Measurements from ENCODE around the gene PQBP1.

PQBP1 gene

DNA sequence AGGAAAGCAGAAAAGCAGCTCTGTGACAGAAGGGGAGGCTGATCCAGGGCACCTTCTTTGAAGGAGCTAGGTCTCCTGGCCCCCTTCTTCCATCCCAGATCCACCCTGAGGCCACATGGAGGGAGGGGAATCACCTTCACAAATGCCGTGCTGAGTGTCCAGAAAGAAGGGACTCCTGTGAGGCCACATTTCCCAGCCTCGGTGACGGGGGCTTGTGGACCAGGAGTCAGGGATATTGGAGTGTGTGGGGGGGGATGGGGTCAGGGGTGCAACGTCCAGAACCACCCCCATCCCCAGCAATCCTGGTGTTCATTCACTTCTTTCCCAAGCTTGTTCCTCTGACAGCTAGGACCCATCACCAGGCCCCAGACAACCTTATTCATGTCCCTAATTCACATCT is 4.8 kb upstream of the PQBP1 start:
- no peak overlapping the region for H3K27ac Mint-ChIP-seq
- H3K4me3 Mint-ChIP-seq, result no peak overlapping the region
- H3K36me3 Mint-ChIP-seq (ENCODE audit: low read depth), result peaks cover 5% of the 10 kb centered on the region
- no peaks in the 10 kb centered on the region for H3K27me3 Mint-ChIP-seq
- H3K9me3 Mint-ChIP-seq, result no peaks in the 10 kb centered on the region
- H3K4me1 Mint-ChIP-seq (ENCODE audit: low read depth), result peaks cover 28% of the 10 kb centered on the region

DNA sequence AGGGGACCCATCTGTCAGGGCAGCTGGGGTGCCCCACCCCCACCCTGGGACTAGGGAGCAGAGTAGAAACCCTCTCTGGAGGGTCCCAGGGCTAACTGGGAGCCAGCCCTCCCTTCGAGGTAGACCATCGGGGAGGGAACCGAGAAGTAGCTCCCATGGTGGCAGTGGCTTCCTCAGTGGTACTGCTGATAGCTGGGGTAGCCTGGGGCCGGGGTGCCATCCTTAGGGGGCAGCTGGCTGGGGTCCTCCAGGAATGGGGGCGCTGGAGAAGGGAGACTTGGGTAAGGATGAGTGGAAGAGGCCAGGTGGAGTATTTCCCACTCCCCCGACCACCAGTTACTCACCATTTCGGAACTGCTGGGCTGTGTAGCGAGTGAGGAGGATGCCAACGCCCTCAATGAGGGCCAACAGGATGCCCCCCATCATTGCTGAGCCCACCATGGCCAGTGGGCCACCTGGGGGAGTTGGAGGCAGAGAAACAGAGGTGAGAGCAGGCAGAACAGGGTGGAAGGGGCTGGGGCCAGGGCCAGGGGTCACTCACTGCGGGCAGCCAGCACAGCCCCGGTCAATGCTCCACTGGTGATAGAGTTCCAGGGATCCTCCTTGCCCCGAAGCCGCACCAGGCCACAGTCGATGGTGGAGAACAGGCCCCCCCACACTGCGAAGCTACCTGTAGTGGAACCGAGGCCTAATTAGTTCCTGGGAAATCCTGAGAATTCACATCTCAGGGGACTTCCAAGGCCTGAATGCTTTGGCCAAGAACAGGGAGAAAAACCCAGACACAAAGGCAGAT is 4.0 kb upstream of the PQBP1 start:
- Mint-ChIP-seq H3K36me3 (ENCODE audit: low read depth) (peaks cover 5% of the 10 kb centered on the region), H3K4me3 (no peak overlapping the region), H3K27ac (no peak overlapping the region), H3K4me1 (ENCODE audit: low read depth) (peaks cover 35% of the 10 kb centered on the region), H3K9me3 (no peaks in the 10 kb centered on the region), H3K27me3 (no peaks in the 10 kb centered on the region)

DNA sequence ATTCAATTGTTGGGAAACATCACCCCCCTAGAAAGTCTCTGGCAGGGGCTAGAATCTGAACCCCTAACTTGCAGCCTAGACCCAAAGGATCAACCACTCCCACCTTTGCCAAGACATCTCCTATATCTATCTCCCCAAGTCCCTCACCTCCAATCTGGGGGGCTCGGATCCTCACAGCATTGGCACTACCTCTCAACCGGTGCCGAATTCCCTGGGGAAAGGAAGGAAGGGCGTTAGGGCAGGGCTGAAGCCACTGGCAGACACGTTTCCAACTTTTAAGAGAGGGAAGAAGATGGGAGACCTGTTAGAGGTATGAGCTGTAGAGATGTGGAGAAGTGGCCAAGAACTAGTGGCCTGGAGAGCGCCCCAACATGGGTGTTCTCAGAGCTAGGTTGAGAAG is 2.8 kb upstream of the PQBP1 start:
- Mint-ChIP-seq H3K9me3 (no peaks in the 10 kb centered on the region), H3K27ac (no peak overlapping the region)

DNA sequence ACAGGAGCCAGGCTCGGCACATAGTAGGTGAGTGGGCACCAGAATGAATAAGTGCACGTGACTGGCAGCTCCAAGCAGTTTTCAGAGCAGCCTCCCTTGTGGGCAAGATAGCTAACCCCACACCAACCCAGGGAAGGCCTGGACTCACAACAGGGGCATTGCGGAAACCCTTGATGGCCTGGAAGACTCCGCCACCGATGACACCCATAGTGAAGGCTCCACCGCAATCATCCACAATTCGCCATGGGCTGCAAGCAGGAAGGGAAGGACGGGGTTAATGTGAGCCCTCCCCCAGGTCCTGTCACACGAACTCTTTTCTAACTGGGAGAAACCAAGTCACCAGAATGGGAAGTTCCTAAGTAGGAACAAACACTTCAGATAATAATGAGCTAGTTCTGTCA is 1.1 kb upstream of the PQBP1 start:
- Mint-ChIP-seq H3K36me3 (ENCODE audit: low read depth) (peaks cover 10% of the 10 kb centered on the region), H3K4me3 (peak overlapping the region; percentile 96), H3K27me3 (no peaks in the 10 kb centered on the region), H3K4me1 (ENCODE audit: low read depth) (peaks cover 25% of the 10 kb centered on the region), H3K9me3 (no peaks in the 10 kb centered on the region), H3K27ac (peak overlapping the region; percentile 96)

More for the DNA sequence above, 2.8 kb upstream of the PQBP1 start:
- Mint-ChIP-seq H3K4me3 (no peak overlapping the region), H3K27me3 (no peaks in the 10 kb centered on the region), H3K36me3 (ENCODE audit: low read depth) (peaks cover 5% of the 10 kb centered on the region), H3K4me1 (ENCODE audit: low read depth) (peaks cover 35% of the 10 kb centered on the region)

DNA sequence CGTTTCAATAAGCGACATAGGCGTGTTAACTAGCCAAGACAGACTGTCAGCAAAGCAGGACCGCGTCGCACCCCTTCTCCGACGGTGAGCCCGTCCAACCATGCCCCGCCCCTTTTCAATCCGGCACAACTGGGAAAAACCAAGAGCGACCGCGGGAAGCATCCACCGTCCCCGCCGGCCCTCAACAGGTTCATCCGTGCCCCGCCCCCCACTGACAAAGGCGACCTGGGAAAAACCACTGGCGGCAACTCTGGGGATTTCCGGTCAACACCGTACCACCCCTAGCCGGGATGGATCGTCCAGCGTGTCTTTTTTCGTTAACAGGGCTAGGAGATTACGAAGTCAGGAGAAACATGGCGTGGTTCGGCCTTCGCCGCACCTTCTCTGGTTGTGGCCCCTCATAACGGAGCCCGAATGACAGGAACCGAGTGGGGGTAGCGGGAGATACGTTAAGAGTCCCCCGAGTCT is 539 bp upstream of the PQBP1 start:
- H3K9me3 Mint-ChIP-seq, result no peaks in the 10 kb centered on the region
- no peaks in the 10 kb centered on the region for H3K27me3 Mint-ChIP-seq
- peaks cover 15% of the 10 kb centered on the region for H3K36me3 Mint-ChIP-seq (ENCODE audit: low read depth)
- peak overlapping the region; percentile 96 for H3K27ac Mint-ChIP-seq
- H3K4me1 Mint-ChIP-seq (ENCODE audit: low read depth), result peaks cover 25% of the 10 kb centered on the region
- peak overlapping the region; percentile 96 for H3K4me3 Mint-ChIP-seq

DNA sequence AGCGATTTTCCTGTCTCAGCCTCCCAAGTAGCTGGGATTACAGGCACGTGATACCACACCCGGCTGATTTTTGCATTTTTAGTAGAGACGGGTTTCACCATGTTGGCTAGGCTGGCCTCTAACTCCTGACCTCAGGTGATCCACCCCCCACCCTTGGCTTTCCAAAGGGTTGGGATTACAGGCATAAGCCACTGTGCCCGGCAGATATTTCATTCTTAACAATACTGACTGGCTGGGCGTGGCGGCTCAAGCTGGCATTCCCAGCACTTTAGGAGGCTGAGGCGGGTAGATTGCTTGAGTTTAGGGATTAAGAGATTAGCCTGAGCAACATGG is 1.3 kb downstream of the PQBP1 start:
- Mint-ChIP-seq H3K27me3 (no peaks in the 10 kb centered on the region), H3K4me3 (peak overlapping the region; percentile 96), H3K27ac (peak overlapping the region; percentile 16), H3K9me3 (no peaks in the 10 kb centered on the region), H3K36me3 (ENCODE audit: low read depth) (peaks cover 16% of the 10 kb centered on the region), H3K4me1 (ENCODE audit: low read depth) (peaks cover 25% of the 10 kb centered on the region)

DNA sequence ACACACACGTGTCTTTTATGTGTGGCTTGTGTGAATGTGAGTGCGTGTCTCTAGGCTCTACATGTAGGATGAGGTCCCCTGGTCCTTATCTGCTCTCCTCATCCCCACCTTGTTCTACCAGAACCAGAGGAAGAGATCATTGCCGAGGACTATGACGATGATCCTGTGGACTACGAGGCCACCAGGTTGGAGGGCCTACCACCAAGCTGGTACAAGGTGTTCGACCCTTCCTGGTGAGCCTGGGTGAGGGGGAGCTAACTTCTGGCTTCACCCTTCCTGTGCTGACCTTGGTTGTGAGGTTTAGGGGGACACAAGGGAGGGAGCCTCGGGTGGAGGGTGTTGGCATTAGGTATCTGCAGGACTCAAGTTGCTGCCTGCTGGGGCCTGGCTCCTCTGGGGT is 3.3 kb downstream of the PQBP1 start:
- Mint-ChIP-seq H3K9me3 (no peaks in the 10 kb centered on the region), H3K27me3 (no peaks in the 10 kb centered on the region), H3K4me3 (no peak overlapping the region), H3K27ac (no peak overlapping the region), H3K36me3 (ENCODE audit: low read depth) (peaks cover 15% of the 10 kb centered on the region), H3K4me1 (ENCODE audit: low read depth) (peaks cover 19% of the 10 kb centered on the region)

DNA sequence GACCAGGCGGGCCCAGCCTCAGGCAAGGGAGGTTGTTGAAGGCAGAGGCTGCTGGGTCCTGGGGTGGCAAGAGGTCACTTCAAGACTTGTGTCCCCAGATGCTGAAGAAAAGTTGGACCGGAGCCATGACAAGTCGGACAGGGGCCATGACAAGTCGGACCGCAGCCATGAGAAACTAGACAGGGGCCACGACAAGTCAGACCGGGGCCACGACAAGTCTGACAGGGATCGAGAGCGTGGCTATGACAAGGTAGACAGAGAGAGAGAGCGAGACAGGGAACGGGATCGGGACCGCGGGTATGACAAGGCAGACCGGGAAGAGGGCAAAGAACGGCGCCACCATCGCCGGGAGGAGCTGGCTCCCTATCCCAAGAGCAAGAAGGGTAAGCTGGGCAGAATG is 4.4 kb downstream of the PQBP1 start:
- peaks cover 15% of the 10 kb centered on the region for H3K36me3 Mint-ChIP-seq (ENCODE audit: low read depth)
- H3K4me3 Mint-ChIP-seq, result no peak overlapping the region
- no peak overlapping the region for H3K27ac Mint-ChIP-seq
- no peaks in the 10 kb centered on the region for H3K27me3 Mint-ChIP-seq
- no peaks in the 10 kb centered on the region for H3K9me3 Mint-ChIP-seq
- peaks cover 10% of the 10 kb centered on the region for H3K4me1 Mint-ChIP-seq (ENCODE audit: low read depth)

DNA sequence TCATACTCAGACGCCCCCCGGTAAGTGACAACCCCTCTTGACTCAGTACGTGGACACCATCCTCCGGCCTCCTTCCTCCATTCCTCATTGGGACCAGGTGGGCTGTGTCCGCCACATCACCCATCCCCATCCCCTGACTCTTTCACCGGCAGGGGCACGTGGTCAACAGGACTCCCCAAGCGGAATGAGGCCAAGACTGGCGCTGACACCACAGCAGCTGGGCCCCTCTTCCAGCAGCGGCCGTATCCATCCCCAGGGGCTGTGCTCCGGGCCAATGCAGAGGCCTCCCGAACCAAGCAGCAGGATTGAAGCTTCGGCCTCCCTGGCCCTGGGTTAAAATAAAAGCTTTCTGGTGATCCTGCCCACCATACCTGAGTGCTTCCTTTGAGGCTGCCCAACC is 5.0 kb downstream of the PQBP1 start:
- Mint-ChIP-seq H3K4me3 (no peak overlapping the region), H3K9me3 (no peaks in the 10 kb centered on the region), H3K4me1 (ENCODE audit: low read depth) (peaks cover 8% of the 10 kb centered on the region), H3K27ac (no peak overlapping the region), H3K36me3 (ENCODE audit: low read depth) (peaks cover 15% of the 10 kb centered on the region), H3K27me3 (no peaks in the 10 kb centered on the region)

DNA sequence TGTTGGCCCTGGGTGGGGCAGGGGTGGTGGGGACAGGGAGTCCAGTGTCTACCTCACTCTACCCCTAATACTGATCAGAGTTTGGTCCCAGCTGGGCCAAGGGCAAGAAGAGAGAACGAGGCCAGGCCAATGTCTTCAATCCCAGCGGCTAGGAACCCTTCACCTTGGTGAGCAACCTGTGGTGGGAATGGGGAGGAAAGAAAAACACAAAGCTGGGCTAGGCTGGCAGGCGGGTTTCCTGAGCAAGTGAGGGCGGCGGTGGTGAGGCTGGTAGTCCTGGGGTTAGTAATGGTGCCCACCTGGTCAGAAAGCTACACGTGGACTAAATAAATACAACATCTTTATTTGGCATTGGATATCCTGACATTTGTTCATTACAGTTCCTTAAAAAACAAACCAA is 5.6 kb downstream of the PQBP1 start:
- H3K9me3 Mint-ChIP-seq, result no peaks in the 10 kb centered on the region
- H3K27me3 Mint-ChIP-seq, result no peaks in the 10 kb centered on the region
- H3K4me1 Mint-ChIP-seq (ENCODE audit: low read depth), result peaks cover 3% of the 10 kb centered on the region
- peak overlapping the region; percentile 49 for H3K27ac Mint-ChIP-seq
- H3K36me3 Mint-ChIP-seq (ENCODE audit: low read depth), result peaks cover 15% of the 10 kb centered on the region
- no peak overlapping the region for H3K4me3 Mint-ChIP-seq

DNA sequence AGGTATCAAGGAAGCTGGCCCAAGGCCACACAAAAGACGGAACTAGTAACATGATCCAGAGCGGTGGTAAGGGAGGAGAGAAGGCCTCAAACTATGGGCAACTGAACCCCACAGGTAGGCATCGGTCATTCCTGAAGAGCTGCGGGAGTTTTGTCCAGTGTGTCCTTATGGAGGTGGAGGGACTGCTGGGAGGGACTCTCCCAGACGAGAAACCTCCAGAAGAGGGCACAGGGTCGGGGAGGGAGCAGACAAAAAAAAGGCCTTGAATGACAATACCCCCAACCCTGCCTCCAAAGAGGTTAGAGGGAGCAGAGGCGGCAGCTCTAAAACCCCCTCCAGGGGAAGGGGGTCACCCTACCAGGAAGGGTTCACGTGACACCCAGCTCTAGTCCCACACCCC is 6.5 kb downstream of the PQBP1 start:
- Mint-ChIP-seq H3K36me3 (ENCODE audit: low read depth) (peaks cover 15% of the 10 kb centered on the region), H3K4me1 (ENCODE audit: low read depth) (no peaks in the 10 kb centered on the region), H3K4me3 (no peak overlapping the region), H3K9me3 (no peaks in the 10 kb centered on the region), H3K27me3 (no peaks in the 10 kb centered on the region), H3K27ac (no peak overlapping the region)

DNA sequence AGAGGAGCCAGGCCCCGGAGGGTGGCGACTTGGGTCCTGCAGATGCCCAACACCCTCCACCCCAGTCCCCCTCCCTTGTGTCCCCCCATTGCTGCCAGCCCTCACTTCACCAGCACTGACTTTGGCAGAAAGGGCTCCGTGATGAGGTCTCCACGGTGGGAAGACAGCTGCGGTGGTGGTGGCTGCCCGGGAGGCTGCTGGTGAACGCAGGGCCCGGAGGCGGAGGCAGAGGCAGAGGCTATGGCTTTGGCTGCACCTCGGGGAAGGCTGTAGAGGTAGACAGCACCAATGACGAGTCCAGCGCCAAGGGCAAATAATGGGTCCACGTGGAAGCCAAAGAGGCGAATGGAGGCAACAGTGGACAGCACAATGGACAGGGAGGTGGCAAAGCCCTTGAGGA is 6.9 kb downstream of the PQBP1 start:
- H3K27ac Mint-ChIP-seq, result no peak overlapping the region
- H3K27me3 Mint-ChIP-seq, result no peaks in the 10 kb centered on the region
- no peaks in the 10 kb centered on the region for H3K4me1 Mint-ChIP-seq (ENCODE audit: low read depth)
- peaks cover 15% of the 10 kb centered on the region for H3K36me3 Mint-ChIP-seq (ENCODE audit: low read depth)
- no peaks in the 10 kb centered on the region for H3K9me3 Mint-ChIP-seq
- H3K4me3 Mint-ChIP-seq, result no peak overlapping the region

DNA sequence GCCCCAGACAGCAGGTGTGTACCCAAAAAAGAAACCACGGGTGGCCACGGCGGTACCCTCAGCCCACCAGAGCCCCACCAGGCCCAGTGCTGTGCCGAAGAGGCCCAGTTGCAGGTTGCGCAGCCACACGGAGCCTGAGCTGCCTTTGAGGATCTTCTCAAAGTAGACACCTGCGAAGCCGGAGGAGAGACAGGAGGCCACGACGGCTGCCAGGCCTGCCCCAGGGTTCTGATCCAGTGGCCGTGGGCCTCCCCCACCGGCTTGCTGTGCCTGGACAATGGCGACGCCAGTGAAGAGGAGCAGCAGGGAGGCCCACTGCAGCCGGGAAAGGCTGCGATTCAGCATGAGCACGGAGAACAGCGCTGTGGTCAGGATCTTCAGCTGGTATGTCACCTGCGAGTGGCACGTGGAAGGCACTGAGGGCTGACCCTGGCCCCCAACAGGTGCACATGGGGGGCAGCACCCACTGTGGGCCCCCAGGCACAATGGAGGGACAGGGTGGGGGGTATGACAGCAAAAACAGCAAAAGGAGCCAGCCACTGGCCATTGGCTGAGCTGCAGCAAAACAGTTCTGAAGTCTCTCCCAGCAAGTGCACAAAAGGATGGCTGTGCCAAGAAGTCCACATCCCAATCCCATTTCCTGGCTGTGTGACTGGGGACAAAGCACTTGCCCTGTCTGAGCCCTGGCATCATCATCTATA is 7.5 kb downstream of the PQBP1 start:
- no peaks in the 10 kb centered on the region for H3K27me3 Mint-ChIP-seq
- H3K4me3 Mint-ChIP-seq, result no peak overlapping the region
- peaks cover 15% of the 10 kb centered on the region for H3K36me3 Mint-ChIP-seq (ENCODE audit: low read depth)
- H3K9me3 Mint-ChIP-seq, result no peaks in the 10 kb centered on the region
- H3K27ac Mint-ChIP-seq, result no peak overlapping the region
- H3K4me1 Mint-ChIP-seq (ENCODE audit: low read depth), result peaks cover under 1% of the 10 kb centered on the region

DNA sequence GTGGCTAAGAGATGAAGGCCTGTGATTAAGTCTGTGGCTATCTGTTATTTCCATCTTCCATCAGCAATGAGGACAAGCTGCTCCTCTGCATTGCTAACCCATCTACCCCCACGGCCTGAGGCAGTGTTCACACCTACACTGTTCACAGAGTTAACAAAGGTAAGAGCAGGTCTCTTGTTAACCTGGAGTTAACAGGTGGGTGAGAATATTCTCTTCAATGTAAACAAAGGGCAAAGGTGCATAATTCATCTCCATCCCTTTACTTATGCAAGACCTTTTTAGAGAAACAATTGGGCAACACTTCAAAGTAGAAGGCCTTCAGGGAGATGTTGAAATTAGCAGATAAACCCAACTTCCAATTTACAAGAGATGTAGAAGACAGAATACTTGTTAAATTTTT is 10.9 kb downstream of the PQBP1 start:
- Mint-ChIP-seq H3K36me3 (ENCODE audit: low read depth) (peaks cover 22% of the 10 kb centered on the region), H3K9me3 (no peaks in the 10 kb centered on the region), H3K27ac (no peak overlapping the region), H3K4me3 (no peak overlapping the region), H3K27me3 (no peaks in the 10 kb centered on the region), H3K4me1 (ENCODE audit: low read depth) (peaks cover 33% of the 10 kb centered on the region)

DNA sequence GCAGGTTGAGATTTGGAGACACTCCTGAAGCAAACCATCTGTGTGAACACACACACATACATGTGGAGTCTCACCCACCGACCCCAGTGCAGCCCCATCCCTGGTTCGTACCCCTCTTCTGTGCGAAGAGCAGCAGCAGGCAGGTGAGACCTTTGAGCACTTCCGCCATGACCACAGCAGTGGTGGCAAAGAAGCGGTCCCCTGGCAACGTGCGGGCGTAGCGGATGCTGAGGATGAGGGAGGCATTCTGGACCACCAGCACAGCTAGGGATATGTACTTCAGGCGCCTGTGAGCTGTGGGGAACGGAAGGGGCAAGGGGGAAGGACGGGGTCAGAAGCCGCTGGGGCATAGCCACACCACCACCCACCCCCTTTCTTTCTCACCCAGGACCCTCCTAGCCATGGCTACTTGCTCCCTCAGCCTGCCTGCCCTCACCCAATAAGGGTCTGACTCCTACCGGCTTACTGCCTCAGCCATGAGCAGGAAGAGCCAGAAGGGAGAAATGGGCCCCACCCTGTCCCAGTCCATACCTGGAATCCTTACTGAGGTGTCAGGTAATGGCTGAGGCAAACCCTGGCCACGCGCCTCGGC is 12.1 kb downstream of the PQBP1 start:
- Mint-ChIP-seq H3K9me3 (no peaks in the 10 kb centered on the region), H3K4me1 (ENCODE audit: low read depth) (peaks cover 45% of the 10 kb centered on the region), H3K27me3 (no peaks in the 10 kb centered on the region), H3K4me3 (peak overlapping the region; percentile 96), H3K27ac (no peak overlapping the region), H3K36me3 (ENCODE audit: low read depth) (peaks cover 33% of the 10 kb centered on the region)

Data from stimulated activated naive CD8-positive, alpha-beta T cell treated with anti-CD3 and anti-CD28 coated beads, Interleukin-15, Interleukin-2, amounts not matched to agents 100 ng/mL and 50 ng/mL, for 24 hours (primary cell).